Naive B cell (primary cell): ENCODE data around the gene CYLC1. TPM values are rescaled to one million over a fixed set of nuclear protein-coding genes. Genes with fewer than 3 reads are reported as not detected.
A peak's percentile ranks its signal among the peaks of the same experiment; 100 is the strongest.

Experiments
- ATAC-seq, 2 donors: fragments of 150-1000 bp; cut with Tn5 transposase; 2 replicates each; pipeline ENCODE4 v1.10.0; 2021; ENCODE audit warnings: low read depth in 2 of 2, mild to moderate bottlenecking in 2 of 2, moderate library complexity in 2 of 2
- DNase-seq: peaks from one replicate; pipeline ENCODE4 v3.0.0; 2022
- H3K27ac Mint-ChIP-seq, 6 donors: one replicate each; pipeline ENCODE4 v1.8.0; 2020 to 2022; ENCODE audit warnings: mild to moderate bottlenecking in 6 of 6, mixed read lengths in 6 of 6, moderate library complexity in 5 of 6, inconsistent platforms in 2 of 6
- H3K27me3 Mint-ChIP-seq, 3 donors: one replicate each; pipeline ENCODE4 v1.8.0; 2021 to 2022; ENCODE audit warnings: mixed read lengths in 3 of 3, mild to moderate bottlenecking in 1 of 3
- H3K36me3 Mint-ChIP-seq, 2 donors: one replicate each; pipeline ENCODE4 v1.8.0; 2020 to 2022; ENCODE audit warnings: mixed read lengths in 2 of 2, inconsistent platforms in 1 of 2, mild to moderate bottlenecking in 1 of 2
- H3K4me1 Mint-ChIP-seq, 3 donors: one replicate each; pipeline ENCODE4 v1.8.0; 2020 to 2022; ENCODE audit warnings: mixed read lengths in 3 of 3, inconsistent platforms in 1 of 3, mild to moderate bottlenecking in 1 of 3, moderate library complexity in 1 of 3
- H3K4me3 Mint-ChIP-seq, 8 donors: one replicate each; pipeline ENCODE4 v1.8.0; 2020 to 2022; ENCODE audit warnings: mild to moderate bottlenecking in 8 of 8, mixed read lengths in 8 of 8, moderate library complexity in 8 of 8, inconsistent platforms in 2 of 8
- H3K9me3 Mint-ChIP-seq, 7 donors: one replicate each; pipeline ENCODE4 v1.8.0; 2020 to 2022; ENCODE audit warnings: mixed read lengths in 7 of 7, mild to moderate bottlenecking in 5 of 7, inconsistent platforms in 2 of 7, moderate library complexity in 1 of 7
- polyA plus RNA-seq, 6 donors: library from polyadenylated mRNA; unstranded; fragments of 300-500 nt; fragmentation: Illumina TruSeq; gene quantifications; one replicate each; pipeline ENCODE4 v1.2.3, GENCODE V29; 2021; ENCODE audit warnings: low read depth in 6 of 6

Gene CYLC1
- not detected for polyA plus RNA-seq

DNA sequence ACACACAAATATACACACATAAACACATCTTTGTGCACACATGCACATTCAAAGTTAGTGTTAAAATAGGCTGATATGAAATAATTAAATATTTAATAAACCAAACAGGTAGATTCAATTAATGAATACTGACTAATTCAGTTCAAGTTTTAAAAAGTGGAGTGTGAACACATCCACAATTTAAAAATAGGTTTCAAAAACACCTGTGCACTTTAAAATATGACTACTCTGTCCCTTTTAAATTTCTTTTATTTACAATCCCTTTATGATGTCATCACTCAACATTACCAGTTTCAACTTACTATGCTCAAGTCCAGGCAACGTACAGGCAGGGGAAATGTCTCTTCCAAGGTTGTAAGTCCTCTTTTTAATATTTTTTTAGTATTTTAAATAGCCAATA, at the start of gene CYLC1:
TSS of gene CYLC1 (plus strand) at position 301 of the 400 bp plus-strand sequence. CDS start at position 338, 37 bp downstream.
- ATAC-seq (no peak), DNase-seq (no peak)
- no peak within 1 kb of the TSS for H3K27ac Mint-ChIP-seq
- no peak within 1 kb of the TSS for H3K4me3 Mint-ChIP-seq
- no peaks in the 10 kb centered on the region for H3K36me3 Mint-ChIP-seq
- no peaks in the 10 kb centered on the region for H3K4me1 Mint-ChIP-seq
- no peaks in the 10 kb centered on the region for H3K27me3 Mint-ChIP-seq
- H3K9me3 Mint-ChIP-seq, result peaks cover 2 to 20% (median 8%) of the 10 kb centered on the region in 7 donors

- Mint-ChIP-seq H3K36me3 (no peaks in the 10 kb centered on the region), H3K9me3 (peaks cover 7 to 23% (median 11%) of the 10 kb centered on the region in 7 donors), H3K27ac (no peak overlapping the region), H3K27me3 (no peaks in the 10 kb centered on the region), H3K4me3 (no peak overlapping the region), H3K4me1 (no peaks in the 10 kb centered on the region)
- no peak for ATAC-seq
- no peak for DNase-seq
Observed at GRCh38 chrX:83819304-83819703, 41.6 kb upstream of the CYLC1 start.

DNA sequence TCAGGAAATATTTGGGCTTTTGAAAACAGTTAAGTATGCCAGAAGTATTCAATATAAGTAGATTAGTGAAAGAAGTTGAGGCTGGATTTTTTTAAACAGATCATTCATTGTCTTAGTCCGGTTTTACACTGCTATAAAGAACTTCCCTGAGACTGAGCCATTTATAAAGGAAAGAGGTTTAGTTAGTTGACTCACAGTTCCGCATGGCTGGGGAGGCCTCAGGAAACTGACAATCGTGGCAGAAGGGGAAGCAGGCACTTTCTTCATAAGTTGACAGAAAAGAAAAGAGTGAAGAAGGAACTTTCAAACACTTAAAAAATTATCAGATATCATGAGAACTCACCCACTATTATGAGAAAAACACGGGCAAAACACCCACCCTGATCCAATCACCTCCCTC, 31.1 kb upstream of the CYLC1 start:
- Mint-ChIP-seq H3K27me3 (no peaks in the 10 kb centered on the region), H3K36me3 (no peaks in the 10 kb centered on the region), H3K27ac (no peak overlapping the region), H3K4me1 (peaks cover 0 to 5% (median 0%) of the 10 kb centered on the region in 3 donors), H3K4me3 (no peak overlapping the region), H3K9me3 (peaks cover 0 to 2% (median 0%) of the 10 kb centered on the region in 7 donors)
- ATAC-seq (no peak), DNase-seq (no peak)

GRCh38 chrX:83845397-83845796, 15.5 kb upstream of the CYLC1 start:
- H3K9me3 Mint-ChIP-seq, result peaks cover 0 to 3% (median 0%) of the 10 kb centered on the region in 7 donors
- ATAC-seq (no peak), DNase-seq (peak; percentile 7)
- H3K27me3 Mint-ChIP-seq, result no peaks in the 10 kb centered on the region
- no peak overlapping the region for H3K27ac Mint-ChIP-seq
- H3K4me1 Mint-ChIP-seq, result no peaks in the 10 kb centered on the region
- H3K36me3 Mint-ChIP-seq, result no peaks in the 10 kb centered on the region
- H3K4me3 Mint-ChIP-seq, result no peak overlapping the region

DNA sequence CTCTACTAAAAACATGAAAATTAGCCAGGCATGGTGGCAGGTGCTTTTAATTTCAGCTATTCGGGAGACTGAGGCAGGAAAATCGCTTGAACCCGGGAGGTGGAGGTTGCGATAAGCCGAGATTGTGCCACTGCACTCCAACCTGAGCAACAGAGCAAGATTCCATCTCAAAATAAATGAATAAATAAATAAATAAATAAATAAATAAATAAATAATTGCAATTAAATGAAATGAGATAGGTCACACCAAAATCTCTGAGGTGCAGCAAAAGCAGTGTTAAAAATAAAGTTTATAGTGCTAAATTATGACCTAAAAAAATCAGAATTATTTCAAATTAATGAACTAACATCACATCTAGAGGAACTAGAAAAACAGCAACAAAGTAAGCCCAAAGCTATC, 13.6 kb upstream of the CYLC1 start:
- no peak for DNase-seq
- peaks cover 0 to 10% (median 3%) of the 10 kb centered on the region in 7 donors for H3K9me3 Mint-ChIP-seq
- no peak overlapping the region for H3K4me3 Mint-ChIP-seq
- H3K27me3 Mint-ChIP-seq, result no peaks in the 10 kb centered on the region
- H3K4me1 Mint-ChIP-seq, result no peaks in the 10 kb centered on the region
- no peak for ATAC-seq
- H3K36me3 Mint-ChIP-seq, result no peaks in the 10 kb centered on the region
- no peak overlapping the region for H3K27ac Mint-ChIP-seq

DNA sequence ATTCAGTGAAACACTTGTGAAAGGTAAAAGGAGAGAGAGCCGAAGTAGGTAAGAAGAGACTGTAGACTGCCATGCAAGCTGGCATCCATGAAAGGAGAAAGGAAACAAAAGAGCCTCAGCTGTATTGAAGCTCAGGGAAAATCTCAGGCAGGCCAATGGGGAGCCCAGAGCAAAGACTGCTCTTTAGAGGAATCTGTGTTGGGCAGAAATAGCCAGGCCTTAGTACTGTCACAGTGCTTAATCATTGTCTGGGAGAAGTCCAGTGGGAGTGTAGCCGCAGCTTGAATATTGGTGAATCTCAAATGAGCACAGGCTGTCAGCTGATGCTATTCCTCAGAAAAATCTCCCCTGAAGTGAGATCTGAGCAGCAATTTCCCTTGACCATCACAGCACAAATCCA, 27.6 kb downstream of the CYLC1 start:
- Mint-ChIP-seq H3K4me3 (no peak overlapping the region), H3K27ac (no peak overlapping the region), H3K9me3 (peaks cover 0 to 7% (median 0%) of the 10 kb centered on the region in 7 donors), H3K4me1 (no peaks in the 10 kb centered on the region), H3K27me3 (no peaks in the 10 kb centered on the region), H3K36me3 (no peaks in the 10 kb centered on the region)
- DNase-seq (no peak), ATAC-seq (no peak)

DNA sequence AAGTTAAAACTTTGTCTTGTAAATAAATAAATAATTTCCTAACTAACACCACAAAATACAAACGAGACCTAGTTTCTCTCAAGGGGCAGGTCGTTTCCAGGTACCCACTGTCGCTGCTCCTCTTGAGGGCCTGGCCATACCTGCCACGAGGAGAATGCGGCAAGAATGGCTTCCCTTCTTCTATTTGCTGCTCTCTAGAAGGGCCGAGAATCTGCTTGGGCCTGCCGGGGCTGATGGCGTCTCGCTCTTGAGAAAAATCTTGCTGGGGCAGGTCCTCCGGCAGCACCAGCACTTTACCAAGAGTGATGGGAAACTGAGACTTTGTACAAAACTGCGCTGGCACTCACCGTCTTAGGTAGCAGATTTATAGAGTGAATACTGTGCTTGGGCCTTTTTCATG, 31.5 kb downstream of the CYLC1 start:
- no peaks in the 10 kb centered on the region for H3K4me1 Mint-ChIP-seq
- ATAC-seq, result no peak

GRCh38 chrX:83906921-83907320, 46.0 kb downstream of the CYLC1 start:
- Mint-ChIP-seq H3K9me3 (peaks cover 0 to 10% (median 0%) of the 10 kb centered on the region in 7 donors), H3K27me3 (no peaks in the 10 kb centered on the region), H3K4me3 (no peak overlapping the region), H3K36me3 (no peaks in the 10 kb centered on the region), H3K4me1 (no peaks in the 10 kb centered on the region), H3K27ac (no peak overlapping the region)
- ATAC-seq, result no peak
- DNase-seq, result no peak

More for the DNA sequence above, 31.5 kb downstream of the CYLC1 start:
- Mint-ChIP-seq H3K27ac (no peak overlapping the region), H3K36me3 (no peaks in the 10 kb centered on the region), H3K4me3 (no peak overlapping the region), H3K9me3 (peaks cover 0 to 7% (median 0%) of the 10 kb centered on the region in 7 donors), H3K27me3 (no peaks in the 10 kb centered on the region)
- no peak for DNase-seq

DNA sequence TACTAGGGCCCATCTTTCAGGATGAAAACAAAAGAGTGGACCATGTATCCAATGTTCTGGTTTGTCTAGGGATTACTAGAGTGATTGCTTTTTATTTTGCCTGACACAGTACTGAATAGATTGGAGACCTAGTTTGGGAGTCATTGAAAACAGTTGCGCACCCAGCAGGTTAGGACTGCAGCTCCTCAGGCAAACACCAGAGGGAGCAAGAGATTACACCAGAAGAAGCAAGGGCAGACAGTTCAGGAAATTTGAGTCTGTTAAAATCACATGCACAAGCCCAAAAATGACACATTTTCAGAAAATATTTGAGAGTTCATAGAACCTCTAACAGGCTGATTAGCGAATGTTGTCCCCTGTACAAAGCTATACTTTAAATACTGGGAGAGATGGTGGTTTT, 55.6 kb downstream of the CYLC1 start:
- Mint-ChIP-seq H3K4me1 (no peaks in the 10 kb centered on the region), H3K4me3 (no peak overlapping the region), H3K9me3 (peaks cover 0 to 15% (median 1%) of the 10 kb centered on the region in 7 donors), H3K27me3 (no peaks in the 10 kb centered on the region), H3K36me3 (peaks cover 0 to 4% of the 10 kb centered on the region in 2 donors), H3K27ac (no peak overlapping the region)
- ATAC-seq (no peak), DNase-seq (no peak)

GRCh38 chrX:83934220-83934619, 73.3 kb downstream of the CYLC1 start:
- DNase-seq, result no peak
- Mint-ChIP-seq H3K4me1 (no peaks in the 10 kb centered on the region), H3K27me3 (no peaks in the 10 kb centered on the region), H3K27ac (no peak overlapping the region), H3K4me3 (no peak overlapping the region), H3K9me3 (peaks cover 0 to 3% (median 0%) of the 10 kb centered on the region in 7 donors), H3K36me3 (no peaks in the 10 kb centered on the region)
- no peak for ATAC-seq
